SU-DHL-6 (cell line): ENCODE data around the gene PPT2.

Source experiments
- H2AFZ ChIP-seq: fragments of 200-600 bp; sonication (generic); 2 replicates; pipeline ENCODE4 v1.6.1; 2014; ENCODE audit warnings: low read depth, mild to moderate bottlenecking, moderate library complexity, mixed read lengths, antibody characterized with exemption, low read length; ENCODE audit not compliant: severe bottlenecking
- H3F3A ChIP-seq: fragments of 200-600 bp; shearing (Covaris generic); 2 replicates; pipeline ENCODE4 v1.6.0; 2016; ENCODE audit warnings: antibody characterized with exemption, mild to moderate bottlenecking; ENCODE audit not compliant: insufficient read depth
- H3K27ac ChIP-seq: fragments of 200-600 bp; sonication (generic); 2 replicates; pipeline ENCODE4 v1.5.1; 2016; ENCODE audit warnings: low read depth, mild to moderate bottlenecking, low read length, moderate library complexity, mixed read lengths
- H3K27me3 ChIP-seq: fragments of 200-600 bp; sonication (generic), shearing (Covaris generic); 2 replicates; pipeline ENCODE4 v1.6.0; 2014; ENCODE audit warnings: mild to moderate bottlenecking, low read length
- H3K36me3 ChIP-seq: fragments of 200-600 bp; sonication (generic); 2 replicates; pipeline ENCODE4 v1.6.1; 2014; ENCODE audit warnings: mild to moderate bottlenecking, low read length, mixed read lengths
- H3K4me2 ChIP-seq: fragments of 300-600, 200-600 bp; shearing (Covaris generic), sonication (generic); 2 replicates; pipeline ENCODE4 v1.6.0; 2014; ENCODE audit warnings: low read length, low read depth, mild to moderate bottlenecking; ENCODE audit not compliant: poor library complexity, severe bottlenecking
- H3K4me3 ChIP-seq: fragments of 200-600 bp; sonication (generic); 2 replicates; pipeline ENCODE4 v1.5.1; 2014; ENCODE audit warnings: antibody characterized with exemption, low read length, mild to moderate bottlenecking, mixed read lengths; ENCODE audit not compliant: insufficient read depth, poor library complexity, severe bottlenecking
- H3K79me2 ChIP-seq: fragments of 200-600 bp; sonication (generic); 2 replicates; pipeline ENCODE4 v1.6.1; 2014; ENCODE audit warnings: mild to moderate bottlenecking, low read length, moderate library complexity; ENCODE audit not compliant: insufficient read depth
- H3K9ac ChIP-seq: fragments of 200-600 bp; sonication (generic); 2 replicates; pipeline ENCODE4 v1.7.0; 2014; ENCODE audit warnings: mild to moderate bottlenecking, low read length
- H3K9me2 ChIP-seq: fragments of 200-600 bp; sonication (generic); replicated peaks from 2 replicates; pipeline ENCODE4 v1.6.1; 2014; ENCODE audit warnings: low read length; ENCODE audit not compliant: insufficient read depth
- H3K9me3 ChIP-seq: fragments of 200-600 bp; sonication (generic); 2 replicates; pipeline ENCODE4 v1.6.1; 2014; ENCODE audit warnings: low read length, mixed read lengths; ENCODE audit not compliant: insufficient read depth
- H4K20me1 ChIP-seq: fragments of 200-600 bp; sonication (generic); 2 replicates; pipeline ENCODE4 v1.6.1; 2014; ENCODE audit warnings: low read depth, mild to moderate bottlenecking, antibody characterized with exemption, low read length, moderate library complexity, mixed read lengths
- CTCF ChIP-seq: fragments of 200-600 bp; sonication (generic); IDR thresholded peaks from one replicate; pipeline ENCODE4 v1.5.1; 2017; ENCODE audit warnings: antibody characterized with exemption, mild to moderate bottlenecking, low read length, moderate library complexity; ENCODE audit not compliant: insufficient read depth, poor library complexity, severe bottlenecking
- EZH2phosphoT487 ChIP-seq: fragments of 200-600 bp; sonication (generic), shearing (Covaris generic); conservative IDR thresholded peaks from 2 replicates; pipeline ENCODE4 v1.6.1; 2018; ENCODE audit warnings: mild to moderate bottlenecking, antibody characterized with exemption, low read length, moderate library complexity, mixed read lengths

The PPT2 gene

GRCh38 chr6:32170294-32170693 lies 16.4 kb downstream of the PPT2 start:
- Histone ChIP-seq H3F3A (no peaks in the 10 kb centered on the region), H2AFZ (no peak overlapping the region), H3K9ac (no peak overlapping the region), H3K4me3 (no peak overlapping the region), H4K20me1 (no peaks in the 10 kb centered on the region), H3K27me3 (no peaks in the 10 kb centered on the region), H3K4me2 (no peak overlapping the region), H3K27ac (no peak overlapping the region), H3K36me3 (no peaks in the 10 kb centered on the region), H3K79me2 (peaks cover 14% of the 10 kb centered on the region), H3K9me2 (no peaks in the 10 kb centered on the region), H3K9me3 (no peaks in the 10 kb centered on the region)
- no peak for TF ChIP-seq CTCF
- no peak for TF ChIP-seq EZH2phosphoT487

GRCh38 chr6:32171234-32171633 lies 17.3 kb downstream of the PPT2 start:
- Histone ChIP-seq H3K79me2 (peaks cover 19% of the 10 kb centered on the region), H4K20me1 (no peaks in the 10 kb centered on the region), H3K9ac (no peak overlapping the region), H3K4me3 (no peak overlapping the region), H3F3A (peaks cover 1% of the 10 kb centered on the region), H2AFZ (no peak overlapping the region), H3K36me3 (no peaks in the 10 kb centered on the region), H3K27me3 (no peaks in the 10 kb centered on the region), H3K9me2 (no peaks in the 10 kb centered on the region), H3K9me3 (no peaks in the 10 kb centered on the region), H3K4me2 (no peak overlapping the region), H3K27ac (no peak overlapping the region)
- TF ChIP-seq EZH2phosphoT487 (no peak), CTCF (no peak)

- H3F3A ChIP-seq: peaks cover 16% of the 10 kb centered on the region
- no peaks in the 10 kb centered on the region for H4K20me1 ChIP-seq
- H3K4me3 ChIP-seq: no peak overlapping the region
- no peak overlapping the region for H3K4me2 ChIP-seq
- H3K27me3 ChIP-seq: no peaks in the 10 kb centered on the region
- H3K79me2 ChIP-seq: peaks cover 19% of the 10 kb centered on the region
- no peak overlapping the region for H2AFZ ChIP-seq
- no peaks in the 10 kb centered on the region for H3K9me3 ChIP-seq
- no peaks in the 10 kb centered on the region for H3K9me2 ChIP-seq
- no peak overlapping the region for H3K27ac ChIP-seq
- H3K9ac ChIP-seq: no peak overlapping the region
- TF ChIP-seq CTCF (no peak), EZH2phosphoT487 (no peak)
- no peaks in the 10 kb centered on the region for H3K36me3 ChIP-seq
Measured at GRCh38 chr6:32173051-32173727, 19.2 kb downstream of the PPT2 start.
